PC-3 (cell line): ENCODE results near the gene CCDC63. TPM values are rescaled to one million over a fixed set of nuclear protein-coding genes. Genes with fewer than 3 reads are reported as not detected.
A peak's percentile ranks its signal among the peaks of the same experiment; 100 is the strongest.

Source experiments
- ATAC-seq: fragments of 200-7000 bp; cut with Tn5 transposase; 2 replicates; pipeline ENCODE4 v1.9.1; 2020; ENCODE audit warnings: mild to moderate bottlenecking, moderate library complexity
- BruUV-seq: library from RNA; stranded (reverse); fragments of 400-500 nt; replicated peaks from 2 replicates; lab custom pipeline; 2021; lab: Mats Ljungman, UMichigan
- CTCF ChIA-PET: fragments of 300-600 bp; sonication (Branson Sonifier 250); formaldehyde crosslinking; loops from one replicate; lab custom pipeline; 2022; ENCODE audit warnings: antibody characterized with exemption; lab: Charles Lee
- POLR2A ChIA-PET: fragments of 300-600 bp; sonication (Branson Sonifier 250); formaldehyde crosslinking; loops from one replicate; lab custom pipeline; 2022; ENCODE audit warnings: antibody characterized with exemption; ENCODE audit not compliant: unreplicated experiment; lab: Charles Lee
- DNase-seq: peaks from one replicate; pipeline ENCODE4 v3.0.0-alpha.2; 2015
- H2AFZ ChIP-seq: fragments of 300-600 bp; sonication (generic); 2 replicates; pipeline ENCODE4 v1.6.0; 2016; ENCODE audit warnings: antibody characterized with exemption, low read length
- H3F3A ChIP-seq: fragments of 300-600 bp; sonication (generic); one replicate; pipeline ENCODE4 v1.6.0; 2017; ENCODE audit warnings: antibody characterized with exemption, low read length, control low read depth, mild to moderate bottlenecking; ENCODE audit not compliant: unreplicated experiment
- H3K27ac ChIP-seq: fragments of 300-600 bp; sonication (generic); 2 replicates; pipeline ENCODE4 v1.5.1; 2016; ENCODE audit warnings: mild to moderate bottlenecking, low read length
- H3K27me3 ChIP-seq: fragments of 300-600 bp; sonication (generic); 2 replicates; pipeline ENCODE4 v1.6.1; 2016; ENCODE audit warnings: low read length, mixed read lengths
- H3K36me3 ChIP-seq: fragments of 300-600 bp; sonication (generic); 2 replicates; pipeline ENCODE4 v1.6.1; 2016; ENCODE audit warnings: low read depth, mixed run types, low read length, mixed read lengths
- H3K4me1 ChIP-seq: fragments of 300-600 bp; sonication (generic); 2 replicates; pipeline ENCODE4 v1.5.1; 2016; ENCODE audit warnings: low read length; ENCODE audit not compliant: insufficient read depth
- H3K4me2 ChIP-seq: fragments of 300-600 bp; sonication (generic); 2 replicates; pipeline ENCODE4 v1.6.0; 2016; ENCODE audit warnings: low read length
- H3K4me3 ChIP-seq: fragments of 300-600 bp; sonication (generic); 2 replicates; pipeline ENCODE4 v1.5.1; 2016; ENCODE audit warnings: mild to moderate bottlenecking, low read length, mixed read lengths
- H3K79me2 ChIP-seq: fragments of 300-600 bp; sonication (generic); 2 replicates; pipeline ENCODE4 v1.6.1; 2017; ENCODE audit warnings: low read length, mixed read lengths
- H3K9ac ChIP-seq: fragments of 300-600 bp; sonication (generic); 2 replicates; pipeline ENCODE4 v1.6.0; 2016; ENCODE audit warnings: mild to moderate bottlenecking, low read length
- H3K9me2 ChIP-seq: fragments of 300-600 bp; sonication (generic); replicated peaks from 2 replicates; pipeline ENCODE4 v1.6.1; 2016; ENCODE audit warnings: mixed run types, low read length, mixed read lengths
- H3K9me3 ChIP-seq: fragments of 300-600 bp; sonication (generic); 2 replicates; pipeline ENCODE4 v1.6.1; 2016; ENCODE audit warnings: low read length, mixed read lengths
- H4K20me1 ChIP-seq: fragments of 300-600 bp; sonication (generic); 2 replicates; pipeline ENCODE4 v1.6.1; 2016; ENCODE audit warnings: low read length, mixed read lengths
- EZH2 ChIP-seq: fragments of 300-600 bp; sonication (generic); IDR thresholded peaks from one replicate; pipeline ENCODE4 v1.6.1; 2017; ENCODE audit warnings: antibody characterized with exemption, mild to moderate bottlenecking, low read length; ENCODE audit not compliant: unreplicated experiment
- EZH2phosphoT487 ChIP-seq: fragments of 300-600 bp; sonication (generic); IDR thresholded peaks from 2 replicates; pipeline ENCODE4 v1.6.1; 2018; ENCODE audit warnings: mild to moderate bottlenecking, antibody characterized with exemption, low read length, borderline replicate concordance
- intact Hi-C: fragments of 100-400 bp; cut with micrococcal nuclease; formaldehyde crosslinking; loops from 2 replicates; pipeline ENCODE4 v1.9.0; 2023
- total RNA-seq: library from RNA; depleted of rRNA; stranded (reverse); fragments of >200 nt; gene quantifications from 2 replicates; pipeline ENCODE4 v1.2.3, GENCODE V29; 2014
- TF ChIP-seq, protein P1 (sequence below): fragments of 300-600 bp; sonication (generic); conservative IDR thresholded peaks from 2 replicates; pipeline ENCODE4 v1.5.1; 2017; ENCODE audit warnings: antibody characterized with exemption, low read depth, mild to moderate bottlenecking, low read length

Gene CCDC63
- total RNA-seq, 1 experiment from 2014 or later = not detected

DNA sequence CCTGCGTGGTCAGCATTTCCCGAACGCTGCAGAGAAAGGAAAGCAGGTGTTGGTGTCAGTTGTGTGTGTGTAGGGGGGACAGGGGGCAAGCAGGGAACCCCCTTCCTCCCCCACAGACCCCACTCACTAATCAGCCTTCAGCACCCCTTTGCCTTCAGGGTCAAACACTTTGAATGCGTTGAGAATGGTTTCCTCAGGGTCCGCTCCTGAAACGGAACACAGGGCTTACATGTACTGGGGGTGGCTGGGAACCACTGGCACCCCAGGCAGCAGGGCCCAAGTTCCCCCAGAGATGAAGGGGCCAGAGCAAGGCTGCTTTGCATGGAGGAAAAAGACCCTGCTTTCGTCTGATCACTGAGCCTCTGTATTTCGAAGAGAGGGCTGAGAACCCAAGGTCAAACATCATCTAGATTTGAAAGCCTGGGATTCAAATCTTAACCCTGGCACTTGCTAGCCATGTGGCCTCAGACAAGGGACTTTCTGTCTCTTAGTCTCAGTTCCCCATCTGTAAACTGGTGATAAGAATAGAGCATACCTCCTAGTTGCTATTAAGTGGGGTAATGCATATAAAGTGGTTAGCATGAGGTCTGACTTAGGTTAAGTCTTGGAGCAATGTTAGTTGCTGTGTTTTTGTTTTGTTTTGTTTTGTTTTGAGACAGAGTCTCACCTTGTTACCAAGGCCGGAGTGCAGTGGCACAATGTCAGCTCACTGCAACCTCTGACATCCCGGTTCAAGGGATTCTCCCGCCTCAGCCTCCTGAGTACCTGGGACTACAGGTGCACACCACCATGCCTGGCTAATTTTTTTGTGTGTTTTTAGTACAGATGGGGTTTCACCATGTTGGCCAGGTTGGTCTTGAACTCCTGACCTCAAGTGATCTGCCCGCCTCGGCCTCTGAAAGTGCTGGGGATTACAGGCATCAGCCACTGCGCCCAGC, 66.6 kb downstream of the CCDC63 start:
- no peak for ATAC-seq

DNA sequence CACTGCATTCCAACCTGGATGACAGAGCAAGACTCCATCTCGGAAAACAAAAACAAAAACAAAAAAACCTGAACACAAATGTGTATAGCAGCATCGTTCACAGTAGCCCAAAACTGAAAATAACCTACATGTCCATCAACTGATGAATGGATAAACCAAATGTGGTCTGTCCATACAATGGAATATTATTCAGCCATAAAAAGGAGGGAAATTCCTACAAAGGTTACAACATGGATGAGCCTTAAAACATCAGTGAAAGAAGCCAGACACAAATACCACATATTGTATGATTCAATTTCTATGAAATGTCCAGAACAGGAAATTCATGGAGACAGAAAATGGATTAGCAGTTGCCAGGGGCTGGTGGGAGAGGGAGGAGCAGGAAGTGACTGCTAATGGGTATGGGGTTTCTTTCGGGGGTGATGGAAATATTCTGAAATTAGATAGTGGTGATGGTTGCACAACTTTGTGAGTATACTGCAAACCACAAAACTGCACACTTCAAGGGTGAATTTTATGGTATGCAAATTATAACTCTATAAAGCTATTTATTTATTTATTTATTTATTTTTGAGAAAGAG, 69.6 kb downstream of the CCDC63 start:
- H3K4me3 ChIP-seq = no peak overlapping the region
- no peaks in the 10 kb centered on the region for H3F3A ChIP-seq
- no peak overlapping the region for H3K4me2 ChIP-seq
- no peaks in the 10 kb centered on the region for H3K36me3 ChIP-seq
- BruUV-seq = no TSS peak
- no peaks in the 10 kb centered on the region for H4K20me1 ChIP-seq
- H3K4me1 ChIP-seq = peaks cover 24% of the 10 kb centered on the region
- CTCF ChIA-PET = no interaction called here
- POLR2A ChIA-PET = no interaction called here
- H3K9me2 ChIP-seq = no peaks in the 10 kb centered on the region
- intact Hi-C loops = no loop called here
- H3K27me3 ChIP-seq = no peaks in the 10 kb centered on the region
- no peak overlapping the region for H3K9ac ChIP-seq
- no peak overlapping the region for H2AFZ ChIP-seq
- H3K27ac ChIP-seq = no peak overlapping the region
- peak; percentile 60 for DNase-seq
- TF ChIP-seq EZH2phosphoT487 (no peak), EZH2 (no peak)
- no peak for ATAC-seq
- no peaks in the 10 kb centered on the region for H3K79me2 ChIP-seq
- no peaks in the 10 kb centered on the region for H3K9me3 ChIP-seq

More for the DNA sequence above, 66.6 kb downstream of the CCDC63 start:
- no peak overlapping the region for H3K9ac ChIP-seq
- H3K4me2 ChIP-seq = no peak overlapping the region
- no peak for DNase-seq
- H3K79me2 ChIP-seq = no peaks in the 10 kb centered on the region
- ChIA-PET POLR2A (no interaction called here), CTCF (no interaction called here)
- no TSS peak for BruUV-seq
- no peak overlapping the region for H3K27ac ChIP-seq
- H3K36me3 ChIP-seq = no peaks in the 10 kb centered on the region
- intact Hi-C loops = no loop called here
- H3K9me3 ChIP-seq = no peaks in the 10 kb centered on the region
- H3K4me1 ChIP-seq = peaks cover 16% of the 10 kb centered on the region
- H2AFZ ChIP-seq = no peak overlapping the region
- TF ChIP-seq, protein P1, sequence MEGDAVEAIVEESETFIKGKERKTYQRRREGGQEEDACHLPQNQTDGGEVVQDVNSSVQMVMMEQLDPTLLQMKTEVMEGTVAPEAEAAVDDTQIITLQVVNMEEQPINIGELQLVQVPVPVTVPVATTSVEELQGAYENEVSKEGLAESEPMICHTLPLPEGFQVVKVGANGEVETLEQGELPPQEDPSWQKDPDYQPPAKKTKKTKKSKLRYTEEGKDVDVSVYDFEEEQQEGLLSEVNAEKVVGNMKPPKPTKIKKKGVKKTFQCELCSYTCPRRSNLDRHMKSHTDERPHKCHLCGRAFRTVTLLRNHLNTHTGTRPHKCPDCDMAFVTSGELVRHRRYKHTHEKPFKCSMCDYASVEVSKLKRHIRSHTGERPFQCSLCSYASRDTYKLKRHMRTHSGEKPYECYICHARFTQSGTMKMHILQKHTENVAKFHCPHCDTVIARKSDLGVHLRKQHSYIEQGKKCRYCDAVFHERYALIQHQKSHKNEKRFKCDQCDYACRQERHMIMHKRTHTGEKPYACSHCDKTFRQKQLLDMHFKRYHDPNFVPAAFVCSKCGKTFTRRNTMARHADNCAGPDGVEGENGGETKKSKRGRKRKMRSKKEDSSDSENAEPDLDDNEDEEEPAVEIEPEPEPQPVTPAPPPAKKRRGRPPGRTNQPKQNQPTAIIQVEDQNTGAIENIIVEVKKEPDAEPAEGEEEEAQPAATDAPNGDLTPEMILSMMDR = no peak
- TF ChIP-seq EZH2 (no peak), EZH2phosphoT487 (no peak)
- H4K20me1 ChIP-seq = no peaks in the 10 kb centered on the region
- H3F3A ChIP-seq = no peaks in the 10 kb centered on the region
- no peak overlapping the region for H3K4me3 ChIP-seq
- no peaks in the 10 kb centered on the region for H3K9me2 ChIP-seq
- H3K27me3 ChIP-seq = no peaks in the 10 kb centered on the region

DNA sequence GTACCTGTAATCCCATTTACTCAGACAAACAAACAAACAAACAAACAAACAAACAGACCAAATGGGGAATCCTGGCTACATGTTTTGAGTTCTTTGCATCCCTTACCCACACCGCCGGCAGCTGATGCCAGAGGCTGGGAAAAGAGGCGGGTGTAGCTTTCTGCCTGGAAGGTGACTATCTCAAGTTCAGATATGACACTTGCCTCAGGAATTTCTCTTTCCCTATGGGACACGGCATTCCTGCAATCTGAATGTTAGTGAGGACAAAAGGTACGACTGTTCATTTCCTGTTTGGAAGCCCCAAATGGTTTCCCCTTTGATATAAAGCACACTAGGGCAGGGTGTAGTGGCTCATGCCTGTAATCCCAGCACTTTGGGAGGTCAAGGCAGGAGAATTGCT, 70.7 kb downstream of the CCDC63 start:
- ATAC-seq = peak; percentile 88

More for the DNA sequence above, 70.7 kb downstream of the CCDC63 start:
- H3K4me2 ChIP-seq = peak overlapping the region; percentile 63
- no TSS peak for BruUV-seq
- H4K20me1 ChIP-seq = no peaks in the 10 kb centered on the region
- H3K9me3 ChIP-seq = no peaks in the 10 kb centered on the region
- no peak overlapping the region; the same call in 1 of the 2 replicates for H3K4me3 ChIP-seq
- TF ChIP-seq, protein P1 = no peak
- no peak for TF ChIP-seq EZH2phosphoT487
- TF ChIP-seq EZH2 = no peak
- peak; percentile 98 for DNase-seq
- no peaks in the 10 kb centered on the region for H3K27me3 ChIP-seq
- no peaks in the 10 kb centered on the region for H3K9me2 ChIP-seq
- H3F3A ChIP-seq = no peaks in the 10 kb centered on the region
- H3K79me2 ChIP-seq = no peaks in the 10 kb centered on the region
- ChIA-PET POLR2A (interaction anchor here (0.6 kb wide), 1 partner anchor 217 kb away, joined by 6 read pairs; no protein-coding TSS in a partner anchor), CTCF (interaction anchor here (0.6 to 0.7 kb wide), 2 partner anchors 20 to 178 kb away, joined by 3 to 4 read pairs; no protein-coding TSS in a partner anchor)
- H3K36me3 ChIP-seq = no peaks in the 10 kb centered on the region
- peak overlapping the region; percentile 63 for H3K27ac ChIP-seq
- H3K9ac ChIP-seq = no peak overlapping the region
- H3K4me1 ChIP-seq = peaks cover 24% of the 10 kb centered on the region
- intact Hi-C loops = no loop called here
- peak overlapping the region; percentile 75 for H2AFZ ChIP-seq
